ENCODE measurements around the gene COG4.

- TF ChIP-seq EZH2 (IDR thresholded peaks at IDR 0.05), result no peak
- TF ChIP-seq POLR2AphosphoS5 (IDR thresholded peaks at IDR 0.05; ENCODE audit: borderline replicate concordance, low read depth, low read length), result no peak
Observed at GRCh38 chr16:70512456-70512855, 10.9 kb downstream of the COG4 start.

All from SK-N-MC (cell line).